Hepatocyte (in vitro differentiated cells): ENCODE data around the gene ADD1. TPM values are rescaled to one million over a fixed set of nuclear protein-coding genes. Genes with fewer than 3 reads are reported as not detected.

ENCODE experiments used
- DNase-seq: peaks from one replicate; pipeline ENCODE4 v3.0.0-alpha.2; 2016; ENCODE audit warnings: low spot score
- H2AFZ ChIP-seq: fragments of 200-600 bp; sonication (generic); 2 replicates; pipeline ENCODE4 v1.6.0; 2016; ENCODE audit warnings: antibody characterized with exemption, mild to moderate bottlenecking
- H3K27ac ChIP-seq: fragments of 200-600 bp; sonication (generic); 2 replicates; pipeline ENCODE4 v1.5.1; 2016; ENCODE audit warnings: mild to moderate bottlenecking
- H3K27me3 ChIP-seq: fragments of 200-600 bp; sonication (generic); 2 replicates; pipeline ENCODE4 v1.6.1; 2016
- H3K36me3 ChIP-seq: fragments of 200-600 bp; sonication (generic); replicated peaks from 2 replicates; pipeline ENCODE4 v1.5.1; 2016; ENCODE audit warnings: low read depth; ENCODE audit not compliant: insufficient read depth
- H3K4me1 ChIP-seq: fragments of 200-600 bp; sonication (generic); 2 replicates; pipeline ENCODE4 v1.5.1; 2016; ENCODE audit warnings: mild to moderate bottlenecking, moderate library complexity; ENCODE audit not compliant: insufficient read depth
- H3K4me2 ChIP-seq: fragments of 200-600 bp; sonication (generic); 2 replicates; pipeline ENCODE4 v1.6.0; 2016
- H3K4me3 ChIP-seq: fragments of 200-600 bp; sonication (generic); 2 replicates; pipeline ENCODE4 v1.5.1; 2016; ENCODE audit warnings: mild to moderate bottlenecking
- H3K79me2 ChIP-seq: fragments of 200-600 bp; sonication (generic); 2 replicates; pipeline ENCODE4 v1.6.0; 2017; ENCODE audit warnings: mild to moderate bottlenecking
- H3K9me2 ChIP-seq: fragments of 200-600 bp; sonication (generic); replicated peaks from 2 replicates; pipeline ENCODE4 v1.6.0; 2017; ENCODE audit warnings: mild to moderate bottlenecking; ENCODE audit not compliant: insufficient read depth
- H3K9me3 ChIP-seq: fragments of 200-600 bp; sonication (generic); 2 replicates; pipeline ENCODE4 v1.5.1; 2016; ENCODE audit warnings: low read depth, mild to moderate bottlenecking
- H4K20me1 ChIP-seq: fragments of 200-600 bp; sonication (generic); 2 replicates; pipeline ENCODE4 v1.6.0; 2016; ENCODE audit warnings: mild to moderate bottlenecking; ENCODE audit not compliant: insufficient read depth, poor library complexity, severe bottlenecking
- EZH2 ChIP-seq: fragments of 200-600 bp; sonication (generic); IDR thresholded peaks from 2 replicates; pipeline ENCODE4 v1.6.1; 2016; ENCODE audit warnings: antibody characterized with exemption, mild to moderate bottlenecking, borderline replicate concordance
- EZH2phosphoT487 ChIP-seq: fragments of 200-600 bp; sonication (generic); IDR thresholded peaks from one replicate; pipeline ENCODE4 v1.6.1; 2018; ENCODE audit warnings: antibody characterized with exemption, mild to moderate bottlenecking, low read depth, moderate library complexity; ENCODE audit not compliant: unreplicated experiment, severe bottlenecking
- WGBS: methylation state at CpG from one replicate; pipeline ENCODE4 v1.1.6; 2016; ENCODE audit warnings: low lambda C conversion rate; ENCODE audit errors: missing lambda C conversion rate; 5-methylcytosine and 5-hydroxymethylcytosine counted together
- polyA plus RNA-seq: library from polyadenylated mRNA; unstranded; fragments of >200 nt; fragmentation: Nextera tagmentation; extraction: Ambion mirVana; gene quantifications from 2 replicates; pipeline ENCODE4 v1.2.1, GENCODE V29; 2016
- total RNA-seq: library from RNA; depleted of rRNA; stranded (reverse); fragments of >200 nt; gene quantifications from 2 replicates; pipeline ENCODE4 v1.2.3, GENCODE V29; 2014
- TF ChIP-seq, protein P1 (sequence below): fragments of 200-600 bp; sonication (generic); IDR thresholded peaks from 2 replicates; pipeline ENCODE4 v1.5.1; 2016; ENCODE audit warnings: antibody characterized with exemption, mild to moderate bottlenecking; ENCODE audit not compliant: poor library complexity

The ADD1 gene
- total and polyA plus RNA-seq, 2 experiments from 2014 or later: 179 to 208 TPM

DNA sequence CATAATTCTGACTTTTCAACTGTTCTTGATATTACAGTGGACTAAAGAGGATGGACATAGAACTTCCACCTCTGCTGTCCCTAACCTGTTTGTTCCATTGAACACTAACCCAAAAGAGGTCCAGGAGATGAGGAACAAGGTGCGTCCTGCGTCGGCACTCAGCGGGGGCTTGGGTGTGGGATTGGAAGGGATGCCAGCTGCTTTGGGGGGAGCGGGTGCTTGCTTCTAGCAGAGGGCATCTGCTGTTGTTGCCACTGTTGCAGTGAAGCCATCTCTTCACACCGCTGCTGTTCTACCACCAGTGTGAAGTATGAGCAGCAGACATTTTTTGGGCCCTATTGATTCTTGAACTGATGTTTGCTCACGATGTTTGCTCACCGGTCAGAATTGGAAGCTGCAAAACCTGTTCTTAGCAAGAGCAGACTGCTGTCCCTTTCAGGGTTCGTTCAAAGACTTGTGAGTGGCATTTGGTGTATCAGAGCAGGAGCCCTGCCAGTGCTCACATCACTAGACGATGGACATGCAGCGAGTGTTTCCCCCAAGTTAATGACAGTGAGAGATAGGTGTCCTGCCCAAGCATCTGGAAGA lies 64.2 kb downstream of the ADD1 start:
- Histone ChIP-seq H3K4me2 (no peak overlapping the region), H3K36me3 (peaks cover 10% of the 10 kb centered on the region), H3K9me3 (no peaks in the 10 kb centered on the region), H3K4me3 (no peak overlapping the region), H3K79me2 (peaks cover 12% of the 10 kb centered on the region), H3K27ac (no peak overlapping the region), H2AFZ (no peak overlapping the region), H3K4me1 (peaks cover 3% of the 10 kb centered on the region), H4K20me1 (no peaks in the 10 kb centered on the region), H3K9me2 (no peaks in the 10 kb centered on the region), H3K27me3 (no peaks in the 10 kb centered on the region)
- TF ChIP-seq, protein P1, sequence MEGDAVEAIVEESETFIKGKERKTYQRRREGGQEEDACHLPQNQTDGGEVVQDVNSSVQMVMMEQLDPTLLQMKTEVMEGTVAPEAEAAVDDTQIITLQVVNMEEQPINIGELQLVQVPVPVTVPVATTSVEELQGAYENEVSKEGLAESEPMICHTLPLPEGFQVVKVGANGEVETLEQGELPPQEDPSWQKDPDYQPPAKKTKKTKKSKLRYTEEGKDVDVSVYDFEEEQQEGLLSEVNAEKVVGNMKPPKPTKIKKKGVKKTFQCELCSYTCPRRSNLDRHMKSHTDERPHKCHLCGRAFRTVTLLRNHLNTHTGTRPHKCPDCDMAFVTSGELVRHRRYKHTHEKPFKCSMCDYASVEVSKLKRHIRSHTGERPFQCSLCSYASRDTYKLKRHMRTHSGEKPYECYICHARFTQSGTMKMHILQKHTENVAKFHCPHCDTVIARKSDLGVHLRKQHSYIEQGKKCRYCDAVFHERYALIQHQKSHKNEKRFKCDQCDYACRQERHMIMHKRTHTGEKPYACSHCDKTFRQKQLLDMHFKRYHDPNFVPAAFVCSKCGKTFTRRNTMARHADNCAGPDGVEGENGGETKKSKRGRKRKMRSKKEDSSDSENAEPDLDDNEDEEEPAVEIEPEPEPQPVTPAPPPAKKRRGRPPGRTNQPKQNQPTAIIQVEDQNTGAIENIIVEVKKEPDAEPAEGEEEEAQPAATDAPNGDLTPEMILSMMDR: no peak
- TF ChIP-seq EZH2 (no peak), EZH2phosphoT487 (no peak)
- WGBS: 69% methylated on average over 11 of the region's 11 CpGs
- DNase-seq: peak; percentile 34

DNA sequence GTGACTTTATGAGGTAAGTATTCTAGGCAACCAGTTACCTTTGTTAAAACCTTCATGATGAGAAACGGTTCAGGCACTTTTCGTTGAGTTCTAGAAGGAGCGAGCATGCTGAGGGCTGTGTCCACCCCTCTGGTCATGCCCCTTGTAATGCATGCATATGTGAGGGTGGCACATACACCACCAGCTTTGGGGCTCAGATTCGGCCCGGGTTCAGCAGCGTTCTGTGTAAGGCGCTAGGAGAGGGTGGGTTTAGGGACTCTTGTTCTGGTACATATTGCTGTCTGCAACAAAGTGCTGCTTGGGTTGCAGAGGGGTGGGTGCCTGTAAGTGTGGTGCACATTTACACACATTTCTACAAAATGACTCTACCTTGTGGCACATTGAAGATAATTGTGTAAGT lies 65.0 kb downstream of the ADD1 start:
- no peak for DNase-seq
- Histone ChIP-seq H3K4me2 (no peak overlapping the region), H3K4me1 (peaks cover 3% of the 10 kb centered on the region), H3K27ac (no peak overlapping the region), H3K36me3 (peaks cover 10% of the 10 kb centered on the region), H3K9me3 (no peaks in the 10 kb centered on the region), H3K79me2 (peaks cover 12% of the 10 kb centered on the region), H2AFZ (no peak overlapping the region), H3K9me2 (no peaks in the 10 kb centered on the region), H3K27me3 (no peaks in the 10 kb centered on the region), H4K20me1 (no peaks in the 10 kb centered on the region), H3K4me3 (no peak overlapping the region)
- TF ChIP-seq EZH2phosphoT487 (no peak), EZH2 (no peak)
- TF ChIP-seq, protein P1: no peak
- WGBS: 96% methylated on average over 7 of the region's 7 CpGs

DNA sequence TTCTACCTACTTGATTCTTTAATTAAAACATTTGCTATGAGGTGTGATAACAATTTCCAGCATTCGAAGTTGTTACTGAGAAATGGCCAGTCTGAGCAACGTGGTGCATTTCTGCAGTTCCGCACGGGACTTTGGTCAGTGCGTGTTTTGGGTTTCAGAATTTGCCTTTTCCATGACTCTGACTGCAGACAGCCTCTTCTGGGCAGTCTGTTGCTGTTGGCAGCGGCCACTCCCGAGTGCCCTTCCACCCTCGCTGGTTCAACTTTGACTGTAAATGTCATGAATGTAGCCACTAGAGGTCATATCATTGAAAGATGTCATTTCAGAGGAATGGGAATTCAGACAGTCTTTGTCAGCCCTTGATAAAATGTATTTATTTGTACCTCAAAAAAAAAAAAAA lies 65.9 kb downstream of the ADD1 start:
- peaks cover 12% of the 10 kb centered on the region for H3K79me2 ChIP-seq
- H3K4me1 ChIP-seq: peaks cover 3% of the 10 kb centered on the region
- no peaks in the 10 kb centered on the region for H4K20me1 ChIP-seq
- no peak for DNase-seq
- no peaks in the 10 kb centered on the region for H3K9me2 ChIP-seq
- H2AFZ ChIP-seq: no peak overlapping the region
- WGBS: 92% methylated on average over 8 of the region's 8 CpGs
- peaks cover 7% of the 10 kb centered on the region for H3K36me3 ChIP-seq
- TF ChIP-seq EZH2phosphoT487 (no peak), EZH2 (no peak)
- TF ChIP-seq, protein P1: no peak
- no peak overlapping the region for H3K4me2 ChIP-seq
- H3K4me3 ChIP-seq: no peak overlapping the region
- no peaks in the 10 kb centered on the region for H3K9me3 ChIP-seq
- no peak overlapping the region for H3K27ac ChIP-seq
- H3K27me3 ChIP-seq: no peaks in the 10 kb centered on the region

DNA sequence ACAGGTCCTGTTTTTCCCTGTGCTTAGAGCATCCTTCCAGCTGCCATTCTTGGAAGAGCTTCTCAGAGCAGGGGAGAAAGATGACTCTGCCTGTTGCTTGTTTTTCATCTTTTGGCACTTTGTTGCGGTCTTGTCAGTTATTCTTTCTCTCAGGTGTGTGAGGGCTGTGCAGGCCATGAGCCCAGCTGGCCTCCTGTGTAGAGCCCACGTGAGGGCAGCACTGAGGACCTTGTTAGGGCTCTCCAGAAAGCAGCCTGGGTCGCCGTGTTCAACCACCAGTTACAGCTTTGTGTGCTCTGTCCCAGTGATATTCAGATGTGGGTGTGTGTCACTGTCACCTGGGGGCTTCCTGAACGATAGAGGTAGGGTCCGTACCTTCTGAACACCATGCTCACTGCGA lies 66.8 kb downstream of the ADD1 start:
- no peak overlapping the region for H3K27ac ChIP-seq
- H3K9me2 ChIP-seq: no peaks in the 10 kb centered on the region
- H3K27me3 ChIP-seq: no peaks in the 10 kb centered on the region
- no peaks in the 10 kb centered on the region for H3K9me3 ChIP-seq
- TF ChIP-seq EZH2 (no peak), EZH2phosphoT487 (no peak)
- TF ChIP-seq, protein P1: no peak
- peaks cover 3% of the 10 kb centered on the region for H3K4me1 ChIP-seq
- H4K20me1 ChIP-seq: no peaks in the 10 kb centered on the region
- peaks cover 12% of the 10 kb centered on the region for H3K79me2 ChIP-seq
- no peak overlapping the region for H3K4me3 ChIP-seq
- DNase-seq: no peak
- H3K36me3 ChIP-seq: no peaks in the 10 kb centered on the region
- 88% methylated on average over 7 of the region's 7 CpGs for WGBS
- H2AFZ ChIP-seq: no peak overlapping the region
- no peak overlapping the region for H3K4me2 ChIP-seq
